Breast epithelium (tissue), 4 donors: ENCODE data around the gene NCDN. TPM values are rescaled to one million over a fixed set of nuclear protein-coding genes. Genes with fewer than 3 reads are reported as not detected.

Source experiments
- DNase-seq, 2 donors: peaks; one replicate each; pipeline ENCODE4 v3.0.0-alpha.2; 2019; ENCODE audit warnings: low spot score in 2 of 2
- H3K27ac ChIP-seq, 2 donors: fragments of 200-600 bp; sonication (generic) in 1 of 2; one replicate each; pipeline ENCODE4 v1.5.1; 2016 to 2019; ENCODE audit warnings: mild to moderate bottlenecking in 1 of 2
- H3K27me3 ChIP-seq, 2 donors: fragments of 200-600 bp; sonication (generic) in 1 of 2; one replicate each; pipeline versions ENCODE4 v1.5.1 to v1.6.0; 2017 to 2019; ENCODE audit warnings: control low read depth in 1 of 2, mild to moderate bottlenecking in 1 of 2
- H3K36me3 ChIP-seq: fragments of 200-600 bp; one replicate; pipeline ENCODE4 v1.5.1; 2019
- H3K4me1 ChIP-seq, 2 donors: fragments of 200-600 bp; sonication (generic); one replicate each; pipeline ENCODE4 v1.5.1; 2016 to 2019; ENCODE audit warnings: control low read depth in 1 of 2
- H3K4me3 ChIP-seq, 3 donors: fragments of 200-600 bp; sonication (generic); 1 replicate in 2 of 3; 2 replicates in 1 of 3; pipeline ENCODE4 v1.5.1; 2016 to 2019; ENCODE audit warnings: mild to moderate bottlenecking in 3 of 3, moderate library complexity in 2 of 3
- H3K9me3 ChIP-seq, 2 donors: fragments of 200-600 bp; sonication (generic) in 1 of 2; one replicate each; pipeline ENCODE4 v1.5.1; 2016 to 2019; ENCODE audit warnings: control low read depth in 1 of 2
- POLR2A ChIP-seq: fragments of 450-650 bp; IDR thresholded peaks from one replicate; pipeline ENCODE4 v1.6.1; 2016; ENCODE audit warnings: antibody characterized with exemption, mild to moderate bottlenecking, moderate library complexity
- POLR2AphosphoS5 ChIP-seq, 3 donors: sonication (generic); formaldehyde crosslinking; IDR thresholded peaks; one replicate each; pipeline ENCODE4 v1.6.1; 2017; ENCODE audit warnings: antibody characterized with exemption in 3 of 3
- intact Hi-C: fragments of 100-400 bp; cut with DNase I; formaldehyde crosslinking; loops from one replicate; pipeline ENCODE4 v1.15.1; 2023; ENCODE audit warnings: low total_unique reads
- total RNA-seq, 3 donors: library from RNA; depleted of rRNA; stranded (reverse); fragments of >200 nt; gene quantifications; one replicate each; pipeline ENCODE4 v1.1.0, GENCODE V29; 2016
- TF ChIP-seq, protein P1 (sequence below), 3 donors: fragments of 450-650 bp; IDR thresholded peaks; one replicate each; pipeline ENCODE4 v1.5.1; 2016 to 2017; ENCODE audit warnings: antibody characterized with exemption in 3 of 3, mild to moderate bottlenecking in 3 of 3, moderate library complexity in 3 of 3

NCDN gene
- total RNA-seq, 3 donors from 2014 or later = 9.9 to 22.3 (median 16.2) TPM

DNA sequence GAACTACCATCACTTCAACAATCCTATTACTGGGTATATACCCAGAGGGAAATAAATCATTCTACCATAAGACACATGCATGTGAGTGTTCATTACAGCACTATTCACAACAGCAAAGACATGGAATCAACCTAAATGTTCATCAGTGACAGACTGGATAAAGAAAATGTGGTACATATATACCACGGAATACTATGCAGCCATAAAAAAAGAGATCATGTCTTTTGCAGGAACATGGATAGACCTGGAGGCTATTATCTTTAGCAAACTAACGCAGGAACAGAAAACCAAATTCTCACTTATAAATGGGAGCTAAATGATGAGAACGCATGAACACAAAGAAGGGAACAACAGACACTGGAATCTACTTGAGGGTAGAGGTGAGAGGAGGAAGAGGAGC, 39.4 kb upstream of the NCDN start:
- intact Hi-C loops = no loop called here
- no peak for DNase-seq
- TF ChIP-seq, protein P1, sequence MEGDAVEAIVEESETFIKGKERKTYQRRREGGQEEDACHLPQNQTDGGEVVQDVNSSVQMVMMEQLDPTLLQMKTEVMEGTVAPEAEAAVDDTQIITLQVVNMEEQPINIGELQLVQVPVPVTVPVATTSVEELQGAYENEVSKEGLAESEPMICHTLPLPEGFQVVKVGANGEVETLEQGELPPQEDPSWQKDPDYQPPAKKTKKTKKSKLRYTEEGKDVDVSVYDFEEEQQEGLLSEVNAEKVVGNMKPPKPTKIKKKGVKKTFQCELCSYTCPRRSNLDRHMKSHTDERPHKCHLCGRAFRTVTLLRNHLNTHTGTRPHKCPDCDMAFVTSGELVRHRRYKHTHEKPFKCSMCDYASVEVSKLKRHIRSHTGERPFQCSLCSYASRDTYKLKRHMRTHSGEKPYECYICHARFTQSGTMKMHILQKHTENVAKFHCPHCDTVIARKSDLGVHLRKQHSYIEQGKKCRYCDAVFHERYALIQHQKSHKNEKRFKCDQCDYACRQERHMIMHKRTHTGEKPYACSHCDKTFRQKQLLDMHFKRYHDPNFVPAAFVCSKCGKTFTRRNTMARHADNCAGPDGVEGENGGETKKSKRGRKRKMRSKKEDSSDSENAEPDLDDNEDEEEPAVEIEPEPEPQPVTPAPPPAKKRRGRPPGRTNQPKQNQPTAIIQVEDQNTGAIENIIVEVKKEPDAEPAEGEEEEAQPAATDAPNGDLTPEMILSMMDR (IDR thresholded peaks at IDR 0.05) = no peak
- TF ChIP-seq POLR2A = no peak
- TF ChIP-seq POLR2AphosphoS5 (IDR thresholded peaks at IDR 0.05) = no peak

DNA sequence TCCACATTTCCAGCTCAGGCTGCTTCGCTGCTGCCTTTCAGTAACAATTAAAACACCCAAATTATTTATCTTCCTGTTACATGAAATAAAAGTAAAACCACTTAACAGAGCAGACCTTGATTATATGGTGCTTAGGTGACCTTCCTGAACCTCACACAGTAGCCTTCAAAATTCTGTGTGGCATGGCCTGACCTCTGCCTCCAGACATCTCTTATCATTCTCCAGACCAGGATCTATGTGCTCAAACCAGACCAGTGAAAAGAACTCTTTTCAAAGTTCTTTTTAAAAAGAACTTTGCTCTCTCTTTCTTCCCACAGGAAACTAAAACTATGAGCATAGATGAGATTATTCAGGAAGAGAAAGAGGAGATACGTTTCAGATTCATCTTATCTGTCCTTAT, 38.2 kb upstream of the NCDN start:
- H3K9me3 ChIP-seq = peaks cover 0 to 8% of the 10 kb centered on the region in 2 donors
- intact Hi-C loops = no loop called here

More for the DNA sequence above, 39.4 kb upstream of the NCDN start:
- H3K27ac ChIP-seq = no peak overlapping the region
- peaks cover 0 to 8% of the 10 kb centered on the region in 2 donors for H3K9me3 ChIP-seq
- H3K36me3 ChIP-seq = no peaks in the 10 kb centered on the region
- H3K4me3 ChIP-seq = no peak overlapping the region
- no peaks in the 10 kb centered on the region for H3K27me3 ChIP-seq
- no peaks in the 10 kb centered on the region for H3K4me1 ChIP-seq

DNA sequence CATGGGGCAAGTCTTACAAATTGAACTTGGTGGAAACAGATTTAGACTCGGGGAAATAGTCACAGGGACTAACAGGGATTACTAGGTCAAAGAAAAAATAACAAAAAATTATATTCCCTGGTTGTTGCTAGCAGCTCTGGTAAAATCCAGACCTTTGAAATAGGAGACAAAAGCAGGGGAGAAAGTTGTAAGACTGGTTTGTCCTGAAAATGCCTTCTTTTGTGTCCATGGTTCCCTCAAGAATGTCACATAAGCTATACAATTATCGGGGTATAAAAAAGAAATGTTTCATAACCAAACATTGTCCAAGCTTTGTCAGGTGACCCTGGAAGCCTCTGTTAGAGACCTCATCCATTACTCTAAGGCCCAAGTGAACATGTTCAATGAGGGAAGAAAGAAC, 33.5 kb upstream of the NCDN start:
- Histone ChIP-seq H3K36me3 (no peaks in the 10 kb centered on the region), H3K4me3 (no peak overlapping the region), H3K27ac (peak overlapping the region; percentile 54 to 65), H3K4me1 (no peaks in the 10 kb centered on the region), H3K9me3 (no peaks in the 10 kb centered on the region), H3K27me3 (no peaks in the 10 kb centered on the region)
- TF ChIP-seq POLR2A = no peak
- no peak for TF ChIP-seq POLR2AphosphoS5 (IDR thresholded peaks at IDR 0.05)
- TF ChIP-seq, protein P1 (IDR thresholded peaks at IDR 0.05) = no peak
- no peak for DNase-seq
- intact Hi-C loops = no loop called here

More for the DNA sequence above, 38.2 kb upstream of the NCDN start:
- Histone ChIP-seq H3K4me1 (no peaks in the 10 kb centered on the region), H3K27ac (no peak overlapping the region), H3K27me3 (no peaks in the 10 kb centered on the region), H3K4me3 (no peak overlapping the region), H3K36me3 (no peaks in the 10 kb centered on the region)
- DNase-seq = no peak
- TF ChIP-seq POLR2A = no peak
- no peak for TF ChIP-seq POLR2AphosphoS5 (IDR thresholded peaks at IDR 0.05)
- TF ChIP-seq, protein P1 (IDR thresholded peaks at IDR 0.05) = no peak

DNA sequence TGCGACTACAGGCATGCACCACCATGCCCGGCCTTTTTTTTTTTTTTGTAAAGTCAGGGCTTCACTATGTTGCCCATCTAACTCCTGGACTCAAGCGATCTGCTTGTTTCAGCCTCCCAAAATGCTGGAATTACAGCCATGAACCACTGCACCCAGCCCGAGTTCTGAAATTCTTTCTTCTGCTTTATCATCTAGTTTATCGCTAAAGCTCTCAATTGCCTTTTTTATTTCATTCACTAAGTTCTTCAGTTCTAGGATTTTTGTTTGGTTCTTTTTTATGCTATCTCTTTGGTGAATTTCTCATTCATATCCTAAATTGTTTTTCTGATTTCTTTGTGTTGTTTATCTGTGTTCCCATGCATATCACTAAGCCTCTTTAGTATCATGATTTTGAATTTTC, 27.4 kb upstream of the NCDN start:
- intact Hi-C loops = no loop called here
- Histone ChIP-seq H3K4me1 (peaks cover 0 to 15% of the 10 kb centered on the region in 2 donors), H3K27ac (no peak overlapping the region), H3K27me3 (no peaks in the 10 kb centered on the region), H3K9me3 (no peaks in the 10 kb centered on the region), H3K36me3 (no peaks in the 10 kb centered on the region), H3K4me3 (no peak overlapping the region)
- TF ChIP-seq POLR2AphosphoS5 (IDR thresholded peaks at IDR 0.05) (no peak), POLR2A (no peak)
- TF ChIP-seq, protein P1 (IDR thresholded peaks at IDR 0.05) = no peak
- no peak for DNase-seq

DNA sequence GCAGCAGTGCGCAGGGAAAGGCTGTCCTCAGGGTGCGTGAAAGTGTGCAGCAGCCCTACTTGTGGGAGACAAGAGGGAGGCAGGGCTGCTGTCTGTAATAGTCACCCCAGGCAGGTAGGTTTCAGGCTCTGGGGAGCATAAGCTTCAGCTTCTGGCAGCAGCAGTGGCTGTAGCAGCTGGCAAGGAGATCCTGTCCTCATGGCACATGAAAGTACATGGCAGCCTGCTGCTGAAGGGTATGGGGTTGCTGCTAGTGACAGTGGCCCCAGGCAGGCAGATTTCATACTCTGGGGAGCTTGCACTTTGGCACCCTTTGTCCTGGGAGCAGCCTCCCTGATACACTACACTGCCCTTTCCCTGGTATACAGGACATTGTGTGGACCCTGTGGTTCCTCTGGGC, 26.7 kb upstream of the NCDN start:
- Histone ChIP-seq H3K27me3 (no peaks in the 10 kb centered on the region), H3K4me3 (no peak overlapping the region), H3K27ac (no peak overlapping the region), H3K36me3 (no peaks in the 10 kb centered on the region), H3K9me3 (no peaks in the 10 kb centered on the region), H3K4me1 (peaks cover 0 to 15% of the 10 kb centered on the region in 2 donors)
- TF ChIP-seq POLR2AphosphoS5 (IDR thresholded peaks at IDR 0.05) = no peak
- TF ChIP-seq, protein P1 (IDR thresholded peaks at IDR 0.05) = no peak
- no peak for TF ChIP-seq POLR2A
- intact Hi-C loops = no loop called here
- DNase-seq = no peak
